Forelimb muscle (tissue), 1 donor: ENCODE data around the gene LSM7. TPM values are rescaled to one million over a fixed set of nuclear protein-coding genes. Genes with fewer than 3 reads are reported as not detected.
"Not testable (repeated sequence)": the region's sequence is repeated elsewhere in the genome, so short reads cannot be mapped to it uniquely, and the experiment has no call there.

Source experiments
- DNase-seq: peaks from one replicate; pipeline ENCODE4 v3.0.0-alpha.2; 2013; ENCODE audit warnings: low read depth
- polyA plus RNA-seq: library from polyadenylated mRNA; unstranded; fragments of 120-200 nt; gene quantifications from one replicate; pipeline ENCODE4 v1.2.1, GENCODE V29; 2013; ENCODE audit not compliant: insufficient read length

LSM7 gene
- polyA plus RNA-seq, 1 donor: 68.1 TPM

DNA sequence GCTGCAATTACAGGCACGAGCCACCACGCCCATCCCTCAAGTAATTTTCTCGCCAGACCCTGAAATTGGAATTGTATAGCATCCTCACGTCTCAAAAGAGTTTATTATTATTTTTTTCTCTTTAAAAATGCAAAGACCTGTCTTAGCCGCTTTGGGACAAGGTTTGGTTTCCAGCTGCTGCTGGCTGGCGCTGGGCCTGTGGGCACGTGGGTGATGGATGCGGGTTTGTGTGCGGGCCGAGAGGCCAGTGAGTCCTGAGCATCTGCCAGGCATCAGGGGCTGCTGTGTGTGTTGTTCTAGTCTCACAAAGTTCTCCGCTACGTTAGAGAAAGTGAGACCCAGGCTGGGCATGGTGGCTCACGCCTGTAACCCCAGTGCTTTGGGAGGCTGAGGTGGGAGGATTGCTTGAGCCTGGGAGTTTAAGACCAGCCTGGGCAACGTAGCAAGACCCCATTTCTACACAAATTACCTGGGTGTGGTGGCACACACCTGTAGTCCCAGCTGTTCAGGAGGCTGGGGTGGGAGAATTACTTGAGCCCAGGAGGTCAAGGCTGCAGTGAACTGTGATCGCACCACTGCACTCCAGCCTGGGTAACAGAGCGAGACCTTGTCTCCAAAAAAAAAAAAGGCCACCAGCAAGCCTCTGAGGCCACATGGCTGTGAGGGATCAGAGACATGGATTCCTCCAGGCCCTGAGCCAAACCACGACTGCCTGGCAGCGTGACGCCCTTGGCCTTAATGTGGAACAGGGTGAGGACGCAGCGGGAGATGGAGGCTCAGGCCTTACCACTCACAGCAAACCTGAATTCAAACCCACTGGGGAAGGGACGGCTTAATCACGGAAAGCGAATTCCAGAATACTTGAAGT, 27.0 kb upstream of the LSM7 start:
- no peak for DNase-seq

DNA sequence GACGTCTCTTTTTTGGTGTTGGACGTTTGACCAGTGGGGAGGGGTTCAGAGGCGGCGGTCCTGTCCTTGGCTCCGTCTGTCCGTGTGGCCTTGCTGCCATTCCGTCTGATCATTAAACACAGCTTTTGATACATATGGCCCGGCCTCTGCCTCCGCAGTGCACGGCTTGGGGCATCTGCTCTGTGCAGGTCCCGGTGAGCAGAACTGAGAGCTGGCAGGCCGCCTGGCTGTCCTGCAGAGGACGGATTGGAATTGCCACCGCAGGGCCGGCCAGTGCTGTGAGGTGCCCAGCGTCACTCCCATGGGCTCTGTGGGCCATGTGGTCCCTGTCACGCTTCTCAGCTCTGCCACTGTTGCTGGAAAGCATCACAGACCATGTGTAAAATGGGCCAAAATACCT, 26.3 kb upstream of the LSM7 start:
- no peak for DNase-seq

DNA sequence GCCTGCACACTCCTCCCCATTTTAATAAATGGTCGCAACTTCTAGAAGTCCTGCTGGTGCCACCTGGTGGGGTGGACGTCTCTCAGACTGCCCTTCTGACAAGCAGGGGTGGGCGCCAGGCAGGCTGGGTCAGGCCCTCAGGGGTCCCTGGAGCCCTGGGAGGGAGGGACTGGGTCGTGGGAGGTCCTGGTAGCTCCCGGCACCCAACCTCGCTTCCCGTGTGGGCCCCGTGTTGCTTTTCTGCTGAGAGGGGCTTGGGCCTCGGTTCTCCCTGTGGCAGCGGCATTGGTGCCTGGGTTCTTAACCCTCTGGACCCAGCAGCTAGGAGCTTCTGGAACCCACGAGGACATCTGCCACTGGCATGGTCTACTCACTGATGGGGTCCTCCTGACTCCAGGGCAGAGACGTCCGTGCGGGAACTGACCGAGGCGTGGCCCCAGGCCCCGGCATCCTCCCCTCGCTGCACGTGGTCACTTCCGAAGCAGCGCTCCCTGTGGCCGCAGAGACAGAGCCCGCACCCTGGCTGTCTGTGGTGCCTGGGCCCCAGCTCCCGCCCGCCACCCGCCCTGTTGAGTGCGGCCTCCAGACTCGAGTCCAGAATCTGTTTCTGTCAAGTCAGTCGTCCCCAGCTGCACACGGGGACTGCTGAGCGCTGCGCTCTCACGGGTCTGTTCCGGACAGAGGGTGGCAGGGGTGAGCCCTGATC, 25.7 kb upstream of the LSM7 start:
- DNase-seq: no peak

DNA sequence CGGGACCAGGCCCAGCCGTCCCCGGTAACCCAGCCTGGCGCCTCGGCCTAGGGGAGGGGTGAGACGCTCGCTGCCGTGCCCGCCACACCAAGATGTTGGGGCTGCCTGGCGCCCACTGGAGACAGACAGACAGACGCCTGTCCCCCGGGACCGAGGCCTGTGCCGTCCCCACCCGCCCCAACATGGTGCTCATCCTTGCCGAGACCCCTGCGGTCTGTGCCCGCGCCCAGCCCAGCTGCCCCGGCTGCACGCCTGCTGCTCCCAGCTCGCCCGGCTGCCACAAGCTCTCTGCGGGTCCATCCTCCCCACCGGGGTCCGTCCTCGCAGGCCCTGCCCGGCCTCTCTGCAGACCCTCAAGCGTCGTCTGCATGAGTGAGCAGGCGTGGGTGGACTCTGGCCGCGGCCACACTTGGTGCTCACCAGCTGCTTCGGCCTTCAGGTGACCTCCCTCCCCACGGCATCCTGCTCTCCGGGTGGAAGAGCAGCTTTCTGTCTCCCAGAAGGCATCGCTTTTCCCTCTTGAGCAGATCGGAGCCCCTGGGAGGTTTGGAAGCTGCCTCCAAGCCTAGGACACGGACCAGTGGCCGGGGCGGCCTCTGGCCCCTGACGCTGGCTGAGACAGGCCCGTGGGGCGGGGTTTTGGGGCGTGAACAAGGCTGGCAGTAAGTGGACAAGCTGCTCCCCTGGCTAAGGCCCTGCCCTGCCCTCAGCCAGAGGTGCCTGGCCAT, 24.9 kb upstream of the LSM7 start:
- no peak for DNase-seq

DNA sequence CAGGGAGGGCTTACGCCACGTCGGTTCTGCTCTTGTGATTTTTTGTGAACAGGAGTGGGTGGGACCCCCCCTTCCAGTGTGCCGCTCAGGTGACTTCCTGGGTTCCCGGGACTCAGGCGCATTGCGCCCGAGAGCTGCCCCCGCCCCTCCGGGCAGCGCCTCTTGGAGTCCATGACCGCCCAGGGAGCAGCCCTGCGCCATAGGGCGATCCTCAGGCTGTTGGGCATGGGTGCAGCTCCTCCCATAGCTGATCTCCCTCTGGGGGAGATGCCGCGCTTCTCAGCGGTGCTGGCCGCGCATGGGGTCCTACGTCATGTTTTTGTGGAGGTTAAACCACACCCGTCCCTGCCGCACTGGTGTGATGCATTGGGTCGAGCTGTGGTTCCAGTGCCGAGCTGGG, 23.7 kb upstream of the LSM7 start:
- no peak for DNase-seq

DNA sequence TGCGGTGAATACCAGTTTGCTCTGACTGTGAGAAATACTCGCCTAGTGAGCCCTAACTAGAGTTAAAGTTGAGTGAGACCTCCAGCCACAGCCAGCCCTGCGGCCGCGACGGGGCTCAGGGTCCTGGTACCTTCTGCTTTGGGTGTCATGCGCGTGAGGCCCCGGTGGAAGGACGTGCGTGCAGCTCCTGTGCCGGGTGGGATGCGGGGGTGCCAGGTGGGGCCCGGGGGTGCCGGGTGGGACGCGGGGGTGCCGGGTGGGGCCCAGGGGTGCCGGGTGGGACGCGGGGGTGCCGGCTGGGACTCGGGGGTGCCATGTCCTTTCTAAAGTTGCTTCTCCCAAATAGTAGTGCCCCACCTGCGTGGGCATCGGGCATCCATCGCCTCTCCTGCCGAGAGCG, 23.2 kb upstream of the LSM7 start:
- no peak for DNase-seq

DNA sequence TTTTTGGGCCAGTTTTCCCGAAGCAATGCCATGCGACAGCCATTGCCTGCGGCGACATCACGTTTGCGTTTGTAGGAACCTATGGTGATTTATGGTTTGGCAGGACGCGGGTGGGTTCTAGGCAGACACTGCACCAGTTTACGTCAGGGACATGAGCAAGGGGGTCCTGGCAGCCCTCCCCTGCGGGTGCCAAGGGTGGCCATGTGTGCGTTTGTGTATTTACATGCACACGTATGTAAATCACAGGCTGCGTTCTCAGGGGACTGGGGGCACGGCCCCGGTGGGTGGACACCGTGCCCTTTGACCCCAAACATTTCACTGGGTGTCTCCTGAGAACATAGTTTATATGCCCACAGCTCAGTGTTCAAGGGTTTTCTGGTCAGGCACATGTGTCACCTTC, 22.3 kb upstream of the LSM7 start:
- DNase-seq: no peak

DNA sequence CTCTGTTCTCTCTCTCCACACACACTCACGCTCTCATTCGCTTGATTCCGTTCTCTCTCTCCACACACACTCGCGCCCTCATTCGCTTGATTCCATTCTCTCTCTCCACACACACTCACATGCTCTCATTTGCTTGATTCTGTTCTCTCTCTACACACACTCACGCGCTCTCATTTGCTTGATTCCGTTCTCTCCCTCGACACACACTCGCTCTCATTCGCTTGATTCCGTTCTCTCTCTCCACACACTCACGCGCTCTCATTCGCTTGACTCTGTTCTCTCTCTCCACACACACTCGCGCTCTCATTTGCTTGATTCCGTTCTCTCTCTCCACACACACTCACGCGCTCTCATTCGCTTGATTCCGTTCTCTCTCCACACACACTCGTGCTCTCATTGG, 21.4 kb upstream of the LSM7 start:
- not testable (repeated sequence) for DNase-seq

DNA sequence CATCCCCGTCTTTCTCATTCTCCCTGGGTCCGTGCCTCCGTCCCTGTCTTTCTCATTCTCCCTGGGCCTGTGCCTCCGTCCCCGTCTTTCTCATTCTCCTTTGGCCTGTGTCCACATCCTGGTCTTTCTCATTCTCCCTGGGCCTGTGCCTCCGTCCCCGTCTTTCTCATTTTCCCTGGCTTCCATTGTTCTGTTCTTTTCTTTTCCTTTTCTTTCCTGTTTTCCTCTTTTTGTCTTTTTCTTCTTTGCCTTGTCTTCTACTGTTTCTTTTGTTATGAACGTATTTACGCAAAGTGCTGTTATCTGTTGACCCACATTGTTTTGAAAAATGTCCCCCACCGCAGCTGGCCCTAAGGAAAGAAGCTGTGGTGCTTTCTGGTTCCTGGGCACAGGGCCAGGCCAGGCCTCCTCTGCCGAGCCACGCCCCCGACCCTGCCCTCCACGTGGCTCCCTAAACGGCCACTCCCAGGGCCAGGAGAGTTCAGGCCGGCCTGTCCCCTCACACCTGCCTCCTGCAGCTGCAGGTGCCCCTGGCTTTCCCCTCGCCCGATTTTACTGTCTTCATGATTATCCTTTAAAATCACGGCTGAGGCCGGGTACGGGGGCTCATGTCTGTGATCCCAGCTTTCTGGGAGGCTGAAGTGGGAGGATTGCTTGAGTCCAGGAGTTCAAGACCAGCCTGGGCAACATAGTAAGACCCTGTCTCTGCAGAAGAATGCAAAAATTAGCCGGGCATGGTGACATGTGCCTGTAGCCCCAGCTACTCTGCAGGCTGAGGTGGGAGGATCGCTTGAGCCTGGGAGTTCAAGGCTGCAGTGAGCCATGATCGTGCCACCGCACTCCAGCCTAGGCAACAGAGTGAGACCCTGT, 17.6 kb upstream of the LSM7 start:
- DNase-seq: no peak

DNA sequence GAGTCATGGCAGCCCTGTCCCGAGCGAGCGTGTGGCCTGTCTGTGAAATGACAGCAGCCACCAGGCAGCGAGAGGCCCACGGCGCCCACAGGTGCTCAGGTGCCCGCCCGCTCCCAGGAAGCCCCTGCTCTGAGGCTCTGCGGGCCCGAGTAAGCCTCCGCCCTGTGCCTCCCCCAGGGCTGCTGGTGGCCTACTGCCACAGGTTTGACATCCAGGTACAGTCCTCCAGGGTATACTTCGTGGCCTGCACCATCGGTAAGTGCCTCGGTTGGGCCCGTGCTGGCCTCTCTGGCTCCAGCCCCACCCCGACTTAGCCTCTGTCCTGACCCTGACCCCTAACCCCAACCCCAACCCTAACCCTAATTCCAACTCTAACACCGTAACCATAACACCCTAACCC, 16.7 kb upstream of the LSM7 start:
- DNase-seq: no peak

DNA sequence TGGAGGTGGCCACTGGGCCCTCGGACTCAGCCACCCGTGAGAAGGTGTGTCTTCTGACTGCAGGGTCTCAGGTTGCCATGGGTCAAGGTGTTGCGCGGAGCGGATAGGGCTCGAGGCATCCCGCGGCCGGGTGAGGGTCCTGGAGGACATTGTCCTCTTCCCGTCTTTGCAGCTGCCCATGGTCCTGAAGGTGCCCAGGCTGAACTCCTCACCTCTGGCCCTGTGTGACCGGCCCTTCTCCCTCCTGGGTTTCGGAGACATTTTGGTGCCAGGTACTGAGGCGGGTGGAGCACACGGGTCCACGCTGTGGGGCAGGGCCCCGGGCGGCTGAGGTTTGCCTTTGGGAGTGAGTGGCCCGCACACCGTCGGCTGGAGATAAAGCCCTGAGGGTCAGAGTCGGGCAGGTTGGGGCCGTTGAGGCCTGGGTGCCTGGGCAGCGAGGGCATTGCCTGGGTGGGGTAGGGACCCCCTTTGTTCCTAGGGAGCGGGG, 16.0 kb upstream of the LSM7 start:
- DNase-seq: no peak

DNA sequence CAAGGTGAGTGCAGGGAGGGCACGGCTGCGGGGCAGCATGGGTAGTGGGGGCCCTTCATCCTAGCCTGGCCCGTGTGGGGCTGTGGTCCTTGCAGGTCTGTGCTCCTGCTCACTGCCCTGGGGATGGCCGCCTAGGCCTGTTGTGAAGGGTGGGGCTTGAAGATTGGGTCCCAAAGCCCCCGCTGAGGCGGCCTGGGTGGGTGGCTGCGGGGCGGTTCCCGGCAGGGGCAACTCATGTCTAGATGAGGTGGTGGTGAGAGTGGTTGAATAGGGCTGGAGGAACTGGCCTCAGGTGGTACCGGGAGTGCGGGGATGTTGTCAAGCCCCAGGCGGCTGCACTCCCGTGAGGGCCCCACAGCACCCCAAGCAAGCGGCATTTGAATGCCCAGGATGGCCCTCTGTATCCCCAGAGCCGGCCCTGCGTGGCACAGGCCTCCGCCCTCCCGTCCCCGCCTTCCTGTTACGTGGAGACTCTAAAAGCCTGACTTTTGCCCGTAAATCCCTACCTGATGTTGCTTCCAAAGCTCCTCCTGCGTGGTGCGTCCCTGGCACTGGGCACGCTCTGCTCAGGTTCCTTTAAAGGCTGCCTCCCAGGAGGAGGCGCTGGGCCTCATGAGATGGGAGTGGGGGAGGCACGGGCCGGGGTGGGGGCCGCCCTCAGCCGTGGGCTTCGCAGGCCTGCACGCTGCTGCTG, 15.1 kb upstream of the LSM7 start:
- DNase-seq: no peak

DNA sequence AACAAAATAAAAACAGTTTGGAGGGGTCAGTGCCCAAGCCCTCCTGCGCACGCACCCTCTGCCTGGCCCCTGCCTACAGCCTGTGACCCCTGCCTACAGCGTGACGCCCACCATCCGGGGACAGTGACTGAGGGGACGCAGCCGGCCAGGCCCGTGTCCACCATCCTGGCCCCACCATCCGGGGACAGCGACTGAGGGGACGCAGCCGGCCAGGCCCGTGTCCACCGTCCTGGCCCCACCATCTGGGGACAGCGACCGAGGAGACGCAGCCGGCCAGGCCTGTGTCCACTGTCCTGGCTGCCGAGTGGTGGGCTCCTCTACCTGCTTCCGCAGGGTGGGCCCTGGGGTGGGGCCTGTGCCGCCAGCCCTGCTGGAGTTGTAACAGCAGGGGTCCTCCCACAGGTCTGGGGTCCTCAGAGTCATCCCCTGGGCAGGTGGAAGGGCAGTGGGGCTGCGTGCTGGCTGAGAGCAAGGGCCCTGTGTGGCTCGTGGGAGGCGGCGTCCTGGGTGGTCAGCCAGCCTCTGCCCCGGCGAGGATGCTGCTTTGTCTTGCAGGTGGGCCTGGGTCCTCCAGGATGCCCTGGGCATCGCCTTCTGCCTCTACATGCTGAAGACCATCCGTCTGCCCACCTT, 14.4 kb upstream of the LSM7 start:
- DNase-seq: no peak

DNA sequence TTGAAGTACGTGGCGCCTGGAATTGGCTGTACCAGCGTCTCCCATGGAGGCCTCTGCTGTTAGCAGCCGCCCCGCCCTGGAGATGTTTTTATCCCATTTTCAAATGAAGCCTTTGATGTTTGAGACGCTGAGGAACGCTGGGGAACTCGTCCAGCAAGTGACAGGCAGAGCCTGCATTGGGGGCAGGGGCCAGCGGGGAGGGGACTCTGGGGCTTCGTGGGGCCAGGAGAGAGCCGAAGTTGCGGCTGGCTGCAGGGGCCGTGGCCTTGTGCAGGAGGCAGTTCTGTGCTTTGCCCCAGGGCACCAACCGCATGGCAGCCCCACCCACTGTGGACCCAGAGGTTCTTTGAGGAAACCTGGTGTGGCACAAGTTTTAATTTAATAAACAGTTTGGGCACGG, 13.6 kb upstream of the LSM7 start:
- DNase-seq: no peak

DNA sequence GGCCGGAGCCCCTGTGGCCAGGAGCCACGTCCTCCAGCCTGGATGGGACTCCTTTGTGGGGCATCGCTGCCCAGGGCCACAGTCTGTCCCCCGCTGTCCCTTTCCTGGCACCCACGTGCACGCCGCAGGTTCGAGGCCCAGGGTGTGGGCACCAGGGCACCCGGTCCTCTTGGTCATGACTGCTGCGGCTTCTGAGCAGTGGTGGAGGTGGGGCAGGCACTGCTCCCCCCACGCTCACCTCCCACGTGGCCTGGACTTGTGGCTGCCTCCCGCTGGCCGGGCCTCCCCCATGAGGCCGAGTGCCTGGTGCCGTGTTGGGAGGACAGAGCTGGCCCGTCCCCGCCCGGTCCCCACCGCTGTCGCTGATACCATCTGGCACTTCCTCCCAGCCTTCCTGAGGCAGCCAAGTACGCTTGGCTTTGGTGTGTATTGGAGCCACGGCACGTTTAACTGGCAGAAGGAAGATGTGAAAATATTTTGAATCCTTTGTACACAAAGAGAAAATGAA, 12.9 kb upstream of the LSM7 start:
- DNase-seq: no peak

DNA sequence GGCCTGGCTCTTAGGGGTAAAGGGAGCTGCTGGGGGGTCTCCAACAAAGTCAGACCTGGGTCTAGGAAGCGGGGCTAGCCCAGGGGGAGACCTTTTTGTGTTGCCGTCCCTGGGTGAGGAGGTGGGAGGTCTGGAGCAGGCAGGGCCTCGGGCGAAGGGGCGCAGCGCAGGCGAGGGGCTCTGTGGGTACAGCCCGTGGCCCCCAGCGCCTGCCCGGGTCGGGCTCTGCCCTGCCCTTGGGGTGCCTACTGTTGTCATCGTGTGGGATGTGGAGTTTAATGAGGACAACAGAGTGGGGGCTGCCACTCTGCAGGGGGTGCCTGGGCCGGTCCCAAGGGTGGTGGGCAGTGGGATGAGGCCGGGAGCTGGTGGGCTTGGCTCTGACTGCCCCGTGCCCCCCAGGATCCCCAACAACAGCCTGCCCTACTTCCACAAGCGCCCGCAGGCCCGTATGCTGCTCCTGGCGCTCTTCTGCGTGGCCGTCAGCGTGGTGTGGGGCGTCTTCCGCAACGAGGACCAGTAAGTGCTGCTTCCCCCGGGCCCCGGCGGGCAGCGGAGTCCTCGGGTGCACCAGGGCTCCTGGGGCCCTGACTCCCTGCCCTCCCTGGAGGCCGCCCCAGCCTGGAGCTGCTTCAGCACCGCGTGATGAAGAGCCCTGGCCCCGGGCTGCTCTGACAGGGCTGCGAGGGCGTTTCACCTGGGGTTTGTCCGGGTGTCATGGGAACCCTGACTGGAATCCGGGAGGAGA, 12.3 kb upstream of the LSM7 start:
- no peak for DNase-seq

DNA sequence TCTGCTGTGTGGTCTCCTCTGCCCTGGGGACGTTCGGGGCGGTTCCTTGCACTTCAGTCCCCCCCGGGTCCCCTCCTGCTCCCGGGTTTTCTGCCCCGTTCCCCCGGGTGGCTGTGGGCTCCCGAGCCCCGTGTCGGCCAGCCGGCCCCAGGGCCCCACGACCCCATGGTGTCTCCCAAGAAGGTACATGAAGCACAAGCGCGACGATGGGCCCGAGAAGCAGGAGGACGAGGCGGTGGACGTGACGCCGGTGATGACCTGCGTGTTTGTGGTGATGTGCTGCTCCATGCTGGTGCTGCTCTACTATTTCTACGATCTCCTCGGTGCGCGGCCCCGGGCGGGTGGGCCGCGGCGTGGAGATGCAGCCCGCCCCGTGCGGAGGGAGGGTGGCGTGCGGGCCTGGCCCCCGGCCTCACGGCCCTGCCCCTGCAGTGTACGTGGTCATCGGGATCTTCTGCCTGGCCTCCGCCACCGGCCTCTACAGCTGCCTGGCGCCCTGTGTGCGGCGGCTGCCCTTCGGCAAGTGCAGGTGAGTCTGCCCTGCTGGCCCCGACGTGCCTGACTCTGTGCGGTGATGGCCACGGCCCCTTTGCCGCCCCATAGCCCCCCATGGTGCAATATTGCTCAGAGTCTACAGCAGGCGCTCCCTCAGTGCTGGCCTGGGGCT, 11.4 kb upstream of the LSM7 start:
- DNase-seq: no peak

DNA sequence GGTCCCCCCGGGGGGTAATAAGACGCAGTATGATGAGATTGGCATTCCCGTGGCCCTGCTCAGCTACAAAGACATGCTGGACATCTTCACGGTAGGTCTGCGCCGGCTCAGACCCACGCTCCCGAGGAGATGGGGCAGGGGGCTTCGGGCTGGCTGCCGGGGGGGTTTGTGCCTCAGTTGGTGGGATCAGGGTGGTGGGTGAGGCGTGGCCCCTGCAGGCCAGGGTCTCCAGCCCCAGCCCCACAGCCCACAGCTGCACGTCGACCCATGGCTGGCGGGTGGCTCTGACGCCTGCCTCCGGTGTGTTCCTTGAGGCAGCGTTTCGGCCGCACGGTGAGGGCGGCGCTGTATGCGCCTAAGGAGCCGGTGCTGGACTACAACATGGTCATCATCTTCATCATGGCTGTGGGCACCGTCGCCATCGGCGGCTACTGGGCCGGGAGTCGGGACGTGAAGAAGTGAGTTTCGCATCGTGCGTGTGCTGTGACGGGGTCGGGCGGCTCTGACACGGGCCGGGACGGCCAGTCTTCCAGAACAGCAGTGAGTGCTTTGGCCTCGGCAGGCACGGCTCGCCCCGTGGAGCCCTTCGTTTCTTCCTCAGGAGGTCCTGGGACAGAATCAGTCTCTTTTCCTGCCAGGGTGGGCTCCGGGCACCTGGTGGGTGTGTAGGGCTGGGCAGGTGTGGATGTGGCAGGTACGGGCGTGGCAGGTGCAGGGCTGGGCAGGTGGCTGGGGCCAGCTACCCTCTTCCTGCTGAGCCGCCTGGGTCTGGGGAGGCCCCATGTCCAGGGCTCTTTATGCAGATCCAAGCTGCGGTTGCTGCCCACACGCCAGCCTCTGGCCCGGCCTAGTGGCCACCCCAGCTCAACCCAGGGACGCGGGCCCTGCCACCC, 10.6 kb upstream of the LSM7 start:
- no peak for DNase-seq
